GM18505 (cell line): ENCODE results near the gene CLCN4.

Source experiments
- ATAC-seq: cut with Tn5 transposase; IDR thresholded peaks from one replicate; pipeline ENCODE4 v1.9.1; 2021; ENCODE audit not compliant: unreplicated experiment
- POLR2A ChIP-seq: IDR thresholded peaks from 4 replicates; pipeline ENCODE4 v1.6.1; 2011; ENCODE audit warnings: borderline replicate concordance; ENCODE audit not compliant: insufficient read depth, insufficient read length; ENCODE audit errors: extremely low read depth

CLCN4 gene

DNA sequence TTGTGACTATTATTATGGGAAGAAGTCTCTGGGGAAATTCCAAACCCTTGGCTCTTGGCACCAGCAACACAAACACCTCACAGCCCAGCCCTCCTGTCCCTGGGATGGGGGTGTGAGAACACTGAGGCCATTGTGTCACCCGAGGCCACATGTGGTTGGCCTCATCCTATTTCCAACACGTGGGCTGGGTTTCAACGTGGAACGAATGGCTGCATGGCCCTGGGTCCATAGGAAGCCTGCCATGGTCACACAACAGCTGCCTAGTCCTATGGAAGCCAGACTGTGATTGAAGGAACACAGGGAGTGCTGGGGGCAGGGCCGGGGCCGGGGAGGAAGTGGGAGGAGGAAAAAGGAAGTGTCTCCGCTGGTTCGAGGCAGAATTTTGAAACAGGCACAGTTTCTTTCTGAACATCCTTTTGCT is 10.0 kb downstream of the CLCN4 start:
- no peak for ATAC-seq
- no peak for TF ChIP-seq POLR2A

DNA sequence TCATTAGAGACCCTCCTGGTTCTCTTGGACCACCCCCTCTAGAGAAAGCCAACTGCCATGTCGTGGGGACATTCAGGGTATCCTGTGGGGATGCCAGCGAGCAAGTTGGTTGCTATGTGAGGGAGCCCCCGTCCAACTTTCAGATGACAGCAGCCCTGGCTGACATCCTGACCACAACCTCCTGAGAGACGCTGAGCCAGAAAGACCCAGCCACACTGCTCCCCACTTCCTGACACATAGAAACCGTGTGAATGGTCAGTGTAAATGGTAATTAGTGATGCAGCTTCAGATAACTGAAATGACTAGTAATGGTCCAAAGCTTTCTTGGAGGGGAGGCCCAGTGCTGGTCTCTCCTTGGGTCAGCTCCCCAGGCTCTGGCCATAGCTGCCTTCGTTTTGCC is 10.8 kb downstream of the CLCN4 start:
- ATAC-seq: peak; percentile 40
- TF ChIP-seq POLR2A: no peak

- TF ChIP-seq POLR2A: no peak
- no peak for ATAC-seq
Observed at GRCh38 chrX:10168226-10168625, 11.5 kb downstream of the CLCN4 start.

DNA sequence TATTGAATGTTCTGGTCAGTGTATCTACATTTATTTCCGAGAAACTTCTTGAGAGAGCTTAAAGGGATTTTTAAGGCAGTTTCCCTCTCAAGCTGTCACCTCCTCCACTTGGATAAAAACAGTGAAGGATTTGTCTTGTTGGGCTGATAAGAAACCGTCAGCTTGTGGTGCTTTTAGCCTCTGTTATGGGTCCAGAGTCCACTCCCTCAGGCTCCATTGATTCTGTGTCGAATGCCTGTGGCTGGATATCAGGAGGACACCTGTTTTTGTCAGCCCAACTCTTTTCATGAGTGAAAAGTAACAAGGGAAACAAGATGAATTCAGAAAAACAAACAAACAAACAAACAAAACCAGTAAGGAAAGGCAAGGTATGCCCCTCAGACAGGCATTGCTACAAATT is 12.4 kb downstream of the CLCN4 start:
- no peak for ATAC-seq
- TF ChIP-seq POLR2A: no peak

GRCh38 chrX:10171249-10171648 is 14.5 kb downstream of the CLCN4 start:
- no peak for ATAC-seq
- TF ChIP-seq POLR2A: no peak

GRCh38 chrX:10172877-10173276 is 16.1 kb downstream of the CLCN4 start:
- ATAC-seq: no peak

DNA sequence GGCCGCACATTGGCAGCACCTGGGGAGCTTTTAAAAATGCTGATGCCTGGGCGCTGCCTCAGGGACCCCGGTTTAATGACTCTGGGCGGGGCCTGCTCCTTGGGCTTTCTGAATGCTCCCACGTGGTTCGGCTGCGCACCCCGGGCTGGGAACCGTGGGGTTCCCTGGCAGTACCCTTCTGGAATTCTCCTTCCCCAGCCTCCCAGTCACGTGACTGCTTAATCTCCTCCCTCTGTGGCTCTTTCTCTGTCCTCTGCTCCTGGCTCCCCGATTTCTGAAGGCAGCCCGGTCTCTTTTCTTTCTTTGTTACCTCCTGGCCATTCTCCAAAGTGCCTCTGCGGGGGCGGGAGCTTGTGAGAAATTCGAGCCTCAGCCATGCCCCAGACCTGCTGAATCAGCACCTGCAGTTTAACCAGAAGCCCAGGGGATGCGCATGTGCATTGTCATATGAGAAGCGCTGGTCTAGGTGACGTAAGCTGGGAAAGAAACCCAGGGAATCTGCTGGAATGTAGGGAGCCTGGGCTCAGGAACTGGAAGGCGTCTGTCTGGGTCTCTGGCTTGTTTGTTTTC is 16.6 kb downstream of the CLCN4 start:
- ATAC-seq: no peak
- no peak for TF ChIP-seq POLR2A

More at GRCh38 chrX:10172877-10173276, 16.1 kb downstream of the CLCN4 start:
- no peak for TF ChIP-seq POLR2A

DNA sequence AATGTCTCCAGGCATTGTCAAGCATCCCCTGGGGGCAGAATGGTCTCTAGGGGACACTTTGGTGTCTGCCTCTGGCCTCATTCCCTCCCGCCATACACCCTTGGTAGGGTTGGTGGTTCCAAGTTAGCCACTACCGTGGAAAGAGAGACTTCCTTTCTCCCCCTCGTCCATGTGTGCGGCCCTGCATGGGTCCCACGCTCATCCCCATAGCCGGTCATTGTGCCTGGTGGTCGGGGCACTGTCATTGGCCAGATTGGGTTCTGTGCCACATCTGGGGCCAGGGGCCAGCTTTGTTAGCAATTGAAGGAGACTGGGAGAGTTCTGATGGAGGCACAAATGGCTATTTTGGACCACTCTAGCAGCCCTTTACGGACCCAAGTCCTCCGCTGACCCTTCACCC is 17.3 kb downstream of the CLCN4 start:
- no peak for ATAC-seq
- TF ChIP-seq POLR2A: no peak

- no peak for ATAC-seq
- no peak for TF ChIP-seq POLR2A
Observed at GRCh38 chrX:10174810-10175209, 18.0 kb downstream of the CLCN4 start.

DNA sequence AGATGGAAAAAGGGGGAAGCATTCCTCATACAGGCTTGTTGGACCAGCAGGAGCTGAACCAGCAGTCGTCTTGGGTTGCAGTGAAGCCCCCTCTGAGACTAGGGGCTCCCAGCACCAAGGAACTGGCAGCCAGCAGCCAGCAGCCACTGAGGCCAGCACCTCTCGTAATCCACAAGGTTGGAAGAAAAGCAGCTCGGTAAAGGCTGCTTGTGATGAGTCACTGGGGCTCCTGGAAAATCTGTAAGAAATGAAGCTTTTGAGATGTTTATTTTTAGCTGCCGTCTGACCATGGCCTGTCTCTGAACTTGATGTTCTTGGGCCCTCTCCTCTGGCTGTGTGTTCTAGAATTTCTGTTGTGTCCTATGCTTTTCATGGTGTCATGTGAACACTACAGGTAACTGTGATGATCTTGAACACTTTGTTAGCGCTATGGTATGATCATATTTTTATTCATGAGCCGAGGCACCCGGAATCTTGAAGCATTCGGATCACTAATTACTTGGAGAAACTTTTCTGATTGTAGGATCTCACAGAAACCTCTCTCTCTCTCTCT is 18.6 kb downstream of the CLCN4 start:
- no peak for TF ChIP-seq POLR2A
- no peak for ATAC-seq

- no peak for TF ChIP-seq POLR2A
- no peak for ATAC-seq
Observed at GRCh38 chrX:10176121-10177003, 19.6 kb downstream of the CLCN4 start.

DNA sequence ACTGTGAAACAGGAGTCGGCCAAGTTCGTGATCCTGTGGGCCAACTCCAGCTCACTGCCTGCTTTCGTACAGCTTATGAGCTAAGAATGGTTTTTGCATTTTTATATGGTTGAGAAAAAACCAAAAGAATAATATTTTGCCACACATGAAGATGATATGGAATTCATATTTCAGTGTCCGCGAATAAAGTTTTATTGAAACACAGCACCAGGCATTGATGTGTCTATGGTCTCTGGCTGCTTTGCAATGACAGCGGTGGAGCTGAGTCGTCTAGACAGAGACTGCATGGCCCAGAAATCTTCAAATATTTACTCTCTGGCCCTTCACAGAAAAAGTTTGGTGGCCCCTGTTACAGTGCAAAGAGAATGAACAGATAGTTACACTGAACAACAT is 20.2 kb downstream of the CLCN4 start:
- ATAC-seq: no peak
- no peak for TF ChIP-seq POLR2A

DNA sequence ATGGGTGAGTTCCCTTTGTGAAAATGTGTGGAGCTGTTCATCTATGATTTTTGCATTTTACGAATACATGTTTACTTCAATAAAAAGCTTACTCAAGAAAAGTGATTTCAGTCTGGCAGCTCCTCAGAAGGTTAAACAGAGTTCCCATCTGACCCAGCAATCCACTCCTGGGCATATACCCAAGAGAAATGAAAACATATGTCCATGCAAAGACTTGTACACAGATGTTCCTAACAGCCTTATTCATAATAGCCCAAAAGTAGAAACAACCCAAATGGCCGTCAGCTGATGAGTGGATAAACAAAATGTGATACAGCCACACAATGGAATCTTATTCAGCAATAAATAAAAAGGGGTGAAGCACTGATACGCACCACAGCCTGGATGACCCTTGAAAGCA is 20.8 kb downstream of the CLCN4 start:
- ATAC-seq: no peak
- TF ChIP-seq POLR2A: no peak
